IMR-90 (cell line): Measurements from ENCODE around the gene LRFN2.

ENCODE experiments used
- BHLHE40 ChIP-seq: fragments of 150-350 bp; IDR thresholded peaks from 2 replicates; pipeline ENCODE4 v1.6.1; 2016; ENCODE audit warnings: mild to moderate bottlenecking, low read depth, low read length
- MAZ ChIP-seq: IDR thresholded peaks from 2 replicates; pipeline ENCODE4 v1.6.1; 2012; ENCODE audit warnings: low read depth, mild to moderate bottlenecking, low read length, improper control_type of control experiment, moderate library complexity, borderline replicate concordance
- NFE2L2 ChIP-seq: fragments of 150-350 bp; IDR thresholded peaks from 2 replicates; pipeline ENCODE4 v1.6.1; 2016; ENCODE audit warnings: low read depth, mild to moderate bottlenecking, low read length
- POLR2A ChIP-seq: IDR thresholded peaks from 2 replicates; pipeline ENCODE4 v1.6.1; 2012; ENCODE audit warnings: mild to moderate bottlenecking, low read depth, low read length
- RFX5 ChIP-seq: IDR thresholded peaks from 2 replicates; pipeline ENCODE4 v1.8.0; 2012; ENCODE audit warnings: low read depth, mild to moderate bottlenecking, low read length, moderate library complexity
- TF ChIP-seq, protein P1 (sequence below): conservative IDR thresholded peaks from 2 replicates; pipeline ENCODE4 v1.5.1; 2012; ENCODE audit warnings: mild to moderate bottlenecking, low read depth, low read length, improper control_type of control experiment

DNA sequence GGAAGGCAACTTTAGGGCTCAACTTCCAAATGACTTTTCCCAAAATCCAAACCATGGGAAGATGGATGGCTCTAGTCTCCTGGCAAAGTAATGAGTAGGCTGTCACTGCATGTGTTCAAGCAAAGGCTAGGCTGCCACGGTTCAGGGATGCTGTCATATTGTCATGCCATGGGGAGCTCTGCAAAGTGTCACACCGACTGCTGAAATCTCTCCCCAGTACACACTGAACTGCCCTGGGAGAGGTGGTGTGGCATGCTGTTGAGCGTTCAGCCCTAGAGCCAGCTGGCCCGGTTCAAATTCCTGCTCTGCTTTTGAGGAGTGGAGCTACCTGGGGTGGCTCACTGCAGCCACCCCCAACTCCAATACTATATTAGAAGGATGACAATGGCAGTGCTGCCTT lies 115.9 kb downstream of the LRFN2 start:
- TF ChIP-seq BHLHE40 (no peak), POLR2A (no peak), NFE2L2 (no peak), RFX5 (no peak), MAZ (no peak)
- TF ChIP-seq, protein P1, sequence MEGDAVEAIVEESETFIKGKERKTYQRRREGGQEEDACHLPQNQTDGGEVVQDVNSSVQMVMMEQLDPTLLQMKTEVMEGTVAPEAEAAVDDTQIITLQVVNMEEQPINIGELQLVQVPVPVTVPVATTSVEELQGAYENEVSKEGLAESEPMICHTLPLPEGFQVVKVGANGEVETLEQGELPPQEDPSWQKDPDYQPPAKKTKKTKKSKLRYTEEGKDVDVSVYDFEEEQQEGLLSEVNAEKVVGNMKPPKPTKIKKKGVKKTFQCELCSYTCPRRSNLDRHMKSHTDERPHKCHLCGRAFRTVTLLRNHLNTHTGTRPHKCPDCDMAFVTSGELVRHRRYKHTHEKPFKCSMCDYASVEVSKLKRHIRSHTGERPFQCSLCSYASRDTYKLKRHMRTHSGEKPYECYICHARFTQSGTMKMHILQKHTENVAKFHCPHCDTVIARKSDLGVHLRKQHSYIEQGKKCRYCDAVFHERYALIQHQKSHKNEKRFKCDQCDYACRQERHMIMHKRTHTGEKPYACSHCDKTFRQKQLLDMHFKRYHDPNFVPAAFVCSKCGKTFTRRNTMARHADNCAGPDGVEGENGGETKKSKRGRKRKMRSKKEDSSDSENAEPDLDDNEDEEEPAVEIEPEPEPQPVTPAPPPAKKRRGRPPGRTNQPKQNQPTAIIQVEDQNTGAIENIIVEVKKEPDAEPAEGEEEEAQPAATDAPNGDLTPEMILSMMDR: no peak
